ENCODE measurements around the gene RIPK1. TPM values are rescaled to one million over a fixed set of nuclear protein-coding genes. Genes with fewer than 3 reads are reported as not detected.

The RIPK1 gene
- total RNA-seq, 1 donor from 2014 or later: 29.9 TPM

GRCh38 chr6:3079682-3080081, 11.4 kb downstream of the RIPK1 start:
- intact Hi-C loops (cut with micrococcal nuclease): no loop called here

- intact Hi-C loops (cut with micrococcal nuclease): no loop called here
Observed at GRCh38 chr6:3081960-3082359, 13.7 kb downstream of the RIPK1 start.

DNA sequence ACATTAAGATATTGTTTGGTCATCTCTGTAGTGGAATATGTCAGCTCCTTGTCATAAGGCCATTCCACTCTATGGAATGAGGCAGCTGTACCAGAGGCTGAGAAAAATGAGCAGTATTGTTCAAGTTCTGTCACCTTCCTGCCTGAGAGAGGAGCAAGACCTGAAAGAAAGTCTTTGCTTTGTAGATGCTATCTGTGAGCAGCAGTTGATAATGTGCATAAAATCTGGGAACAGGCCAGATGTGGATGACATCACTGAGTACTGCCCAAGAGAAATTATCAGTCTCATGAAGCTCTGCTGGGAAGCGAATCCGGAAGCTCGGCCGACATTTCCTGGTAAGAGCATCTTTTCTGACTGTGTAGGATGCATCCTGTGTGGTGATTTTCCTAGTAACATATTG, 16.8 kb downstream of the RIPK1 start:
- intact Hi-C loops (cut with micrococcal nuclease): no loop called here

GRCh38 chr6:3086282-3086946, 18.1 kb downstream of the RIPK1 start:
- intact Hi-C loops (cut with micrococcal nuclease): no loop called here

DNA sequence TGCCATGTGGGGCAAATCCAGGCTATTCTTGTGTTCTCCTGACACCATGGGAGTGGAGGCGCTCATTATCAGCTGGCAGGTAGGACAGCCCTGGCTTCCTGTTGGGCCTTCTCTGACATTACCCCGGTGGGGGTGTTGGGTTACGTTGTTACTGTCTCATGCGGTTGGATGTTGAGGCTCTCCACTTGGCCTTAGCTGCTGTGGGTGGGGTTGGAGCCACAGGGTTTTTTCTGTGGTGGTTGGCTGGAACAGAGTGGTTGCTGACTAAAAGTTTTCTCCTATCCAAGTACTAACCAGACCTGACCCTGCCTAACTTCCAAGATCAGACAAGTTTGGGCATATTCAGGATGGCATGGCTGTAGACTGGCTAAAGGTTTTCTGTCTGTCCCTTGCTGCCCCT, 20.2 kb downstream of the RIPK1 start:
- intact Hi-C loops (cut with micrococcal nuclease): no loop called here

- intact Hi-C loops (cut with micrococcal nuclease): no loop called here
Observed at GRCh38 chr6:3088968-3089367, 20.7 kb downstream of the RIPK1 start.

DNA sequence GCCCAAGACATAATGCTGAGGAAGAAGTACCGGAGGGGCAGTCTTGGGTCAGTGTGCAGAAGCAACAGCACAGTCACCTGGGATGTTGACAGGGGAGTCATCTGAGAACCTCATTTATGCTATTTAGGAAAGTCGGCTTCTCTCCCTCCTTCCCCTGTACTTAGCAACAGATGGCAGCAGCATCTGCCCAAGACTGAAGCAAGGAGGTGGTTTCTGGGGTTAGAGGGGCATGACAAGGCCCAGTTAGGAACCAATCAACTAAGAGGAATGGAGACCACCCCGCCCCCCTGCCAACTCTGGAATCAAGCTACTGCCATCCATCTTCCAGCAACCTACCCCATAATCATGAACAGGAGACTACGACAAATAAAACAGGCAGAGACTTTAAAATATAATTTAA, 21.7 kb downstream of the RIPK1 start:
- intact Hi-C loops (cut with micrococcal nuclease): no loop called here

DNA sequence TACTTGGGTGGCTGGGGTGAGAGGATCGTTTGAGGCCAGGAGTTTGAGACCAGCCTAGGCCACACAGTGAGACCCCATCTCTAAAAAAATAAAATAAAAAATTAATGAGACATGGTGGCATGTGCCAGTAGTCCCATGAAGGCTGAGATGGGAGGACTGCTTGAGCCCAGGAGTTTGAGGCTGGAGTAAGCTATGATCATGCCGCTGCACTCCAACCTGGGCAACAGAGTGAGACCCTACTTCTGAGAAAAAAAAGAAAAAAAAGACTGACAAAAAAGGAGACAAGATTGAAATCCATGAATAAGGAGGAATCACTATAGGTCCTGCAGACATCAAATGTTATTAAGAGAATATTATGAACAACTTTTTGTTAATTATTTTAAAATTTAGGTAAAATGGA, 26.5 kb downstream of the RIPK1 start:
- intact Hi-C loops (cut with micrococcal nuclease): no loop called here

- intact Hi-C loops (cut with micrococcal nuclease): no loop called here
Observed at GRCh38 chr6:3102875-3103274, 34.6 kb downstream of the RIPK1 start.

- intact Hi-C loops (cut with micrococcal nuclease): no loop called here
Observed at GRCh38 chr6:3108746-3109414, 40.6 kb downstream of the RIPK1 start.

- intact Hi-C loops (cut with micrococcal nuclease): no loop called here
Observed at GRCh38 chr6:3109761-3110160, 41.5 kb downstream of the RIPK1 start.

DNA sequence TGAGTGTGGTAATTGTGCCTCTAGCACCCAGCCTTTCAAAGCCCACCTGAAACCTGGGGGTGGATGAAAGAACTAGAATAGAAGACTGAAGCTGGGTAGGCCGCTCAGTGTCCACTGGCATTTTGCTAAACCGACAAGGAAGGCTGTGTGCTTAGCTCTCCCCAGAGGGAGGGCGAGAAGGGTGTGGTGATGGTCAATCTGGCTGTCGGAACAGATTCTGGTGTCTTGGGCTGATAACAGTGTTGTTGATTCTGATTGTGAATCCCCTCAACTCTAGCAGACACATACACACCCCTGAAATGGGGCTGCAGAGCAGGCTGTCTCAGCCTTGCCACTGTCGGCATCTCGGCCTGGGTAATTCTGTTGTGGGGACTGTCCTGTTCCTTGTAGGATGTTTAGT, 46.1 kb downstream of the RIPK1 start:
- intact Hi-C loops (cut with micrococcal nuclease): no loop called here

GRCh38 chr6:3117912-3118352, 49.6 kb downstream of the RIPK1 start:
- intact Hi-C loops (cut with micrococcal nuclease): loop anchor here (1.0 to 2.0 kb wide), 9 partner anchors 39 to 1017 kb away; partner anchors contain the start of genes ECI2, NQO2, PSMG4 and RIPK1

DNA sequence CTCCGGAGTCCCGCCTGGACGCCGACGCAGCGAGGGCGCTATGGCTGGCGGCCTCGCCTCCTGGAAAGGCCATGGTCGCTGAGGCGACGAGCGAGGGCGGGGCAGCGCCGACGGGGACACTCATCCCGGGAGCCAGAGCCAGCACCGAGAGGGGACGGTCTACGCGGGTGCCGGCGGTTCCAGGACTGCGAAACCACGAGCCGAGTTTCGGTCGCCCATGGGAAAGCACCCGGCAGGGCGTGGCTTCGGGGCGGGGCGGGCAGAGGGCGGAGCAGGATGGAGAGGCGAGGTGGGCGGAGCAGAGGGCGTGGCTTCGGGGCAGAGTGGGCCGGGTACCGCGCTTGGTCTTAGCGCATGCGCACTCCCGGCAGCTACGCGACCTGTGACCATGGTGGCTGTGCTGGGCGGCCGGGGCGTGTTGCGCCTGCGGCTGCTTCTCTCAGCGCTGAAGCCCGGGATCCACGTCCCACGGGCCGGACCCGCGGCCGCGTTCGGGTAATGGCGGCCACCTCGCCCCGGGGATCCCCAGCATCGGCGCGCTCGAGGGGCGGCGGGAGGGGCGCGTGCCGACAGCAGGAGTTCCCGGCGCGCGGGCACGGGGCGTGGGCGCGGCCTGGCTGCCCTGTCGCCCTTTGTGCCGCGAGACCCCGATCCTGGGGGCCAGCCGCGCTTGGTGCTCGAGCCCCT, 50.2 kb downstream of the RIPK1 start, which contains the start of gene BPHL:
Gene BPHL (plus strand): TSS at position 359 of the 687 bp plus-strand sequence. CDS start 30 bp downstream, at position 389.
- intact Hi-C loops (cut with micrococcal nuclease): loop anchor here (1.0 to 2.0 kb wide), 9 partner anchors 39 to 1016 kb away; partner anchors contain the start of genes ECI2, NQO2, PSMG4 and RIPK1

GRCh38 chr6:3119040-3119723, 50.9 kb downstream of the RIPK1 start:
- intact Hi-C loops (cut with micrococcal nuclease): loop anchor here (2.0 kb wide), 3 partner anchors 128 to 1016 kb away; partner anchors contain the start of gene ECI2

DNA sequence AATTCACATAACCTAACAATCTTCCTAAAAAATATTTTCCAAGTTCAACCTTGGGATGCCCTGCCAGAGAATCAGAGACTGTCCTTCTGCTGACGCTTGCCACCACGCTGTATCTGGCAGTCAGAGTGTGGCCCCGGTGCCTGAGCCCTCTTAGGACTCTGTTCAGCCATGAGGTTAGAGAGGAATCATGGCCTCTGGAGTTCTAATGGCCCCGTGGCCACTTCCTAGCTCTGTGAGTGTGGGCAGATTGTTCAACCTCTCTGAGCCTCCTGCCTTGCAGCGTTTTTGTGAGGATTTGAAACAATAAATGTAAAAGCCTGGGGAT, 52.4 kb downstream of the RIPK1 start:
- intact Hi-C loops (cut with micrococcal nuclease): loop anchor here (10.0 kb wide), 1 partner anchor 614 kb away; no protein-coding TSS in a partner anchor

DNA sequence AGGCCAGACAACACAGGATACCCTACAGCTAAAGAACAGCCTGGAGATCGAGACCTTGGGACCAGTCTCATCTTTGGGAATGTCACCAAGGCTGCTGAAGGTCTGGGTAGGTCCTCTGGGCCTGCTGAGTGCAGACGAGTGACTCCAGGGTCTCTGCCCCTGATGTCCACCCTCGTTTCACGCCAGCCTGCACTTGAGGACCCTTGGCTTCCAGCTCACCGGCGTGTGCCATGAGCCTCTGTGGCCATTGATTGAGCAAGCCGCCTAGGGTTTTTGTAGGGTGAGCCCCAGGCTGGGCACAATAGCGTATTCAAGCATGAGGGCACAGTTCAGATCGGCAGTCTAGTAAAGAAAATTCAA, 54.5 kb downstream of the RIPK1 start:
- intact Hi-C loops (cut with micrococcal nuclease): loop anchor here (10.0 kb wide), 1 partner anchor 612 kb away; no protein-coding TSS in a partner anchor

GRCh38 chr6:3124667-3125066, 56.4 kb downstream of the RIPK1 start:
- intact Hi-C loops (cut with micrococcal nuclease): loop anchor here (10.0 kb wide), 1 partner anchor 610 kb away; no protein-coding TSS in a partner anchor

GRCh38 chr6:3125815-3126214, 57.5 kb downstream of the RIPK1 start:
- intact Hi-C loops (cut with micrococcal nuclease): loop anchor here (1.0 to 10.0 kb wide), 3 partner anchors 125 to 609 kb away; partner anchors contain the start of gene PSMG4

GRCh38 chr6:3128356-3129108, 60.2 kb downstream of the RIPK1 start:
- intact Hi-C loops (cut with micrococcal nuclease): loop anchor here (10.0 kb wide), 1 partner anchor 606 kb away; no protein-coding TSS in a partner anchor

DNA sequence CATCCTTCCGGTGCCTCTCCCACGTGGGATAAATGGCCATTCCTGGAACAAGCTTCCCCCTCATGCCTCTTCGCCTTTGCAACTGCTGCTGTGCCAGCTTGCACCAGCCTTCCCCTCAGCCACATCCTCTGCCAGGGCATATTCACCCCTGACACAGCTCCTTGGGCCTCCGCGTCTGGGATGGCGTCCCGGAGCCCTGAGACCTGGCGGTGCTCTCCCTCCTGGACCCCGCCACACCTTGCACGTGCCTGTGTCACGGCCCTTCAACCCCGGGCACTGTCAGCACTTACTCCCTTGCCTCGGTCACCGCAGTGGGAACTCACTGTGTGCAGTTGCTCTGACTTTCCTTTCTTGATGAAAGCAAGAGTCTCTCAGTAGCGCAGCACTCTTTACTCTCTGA, 63.4 kb downstream of the RIPK1 start:
- intact Hi-C loops (cut with micrococcal nuclease): no loop called here

Data from T-helper 2 cell treated with Interferon-gamma antibody and Interleukin-4, amounts not matched to agents 100 ng/mL and 5 ng/mL, for 36 hours (primary cell).